ENCODE results near the gene SIKE1.

DNA sequence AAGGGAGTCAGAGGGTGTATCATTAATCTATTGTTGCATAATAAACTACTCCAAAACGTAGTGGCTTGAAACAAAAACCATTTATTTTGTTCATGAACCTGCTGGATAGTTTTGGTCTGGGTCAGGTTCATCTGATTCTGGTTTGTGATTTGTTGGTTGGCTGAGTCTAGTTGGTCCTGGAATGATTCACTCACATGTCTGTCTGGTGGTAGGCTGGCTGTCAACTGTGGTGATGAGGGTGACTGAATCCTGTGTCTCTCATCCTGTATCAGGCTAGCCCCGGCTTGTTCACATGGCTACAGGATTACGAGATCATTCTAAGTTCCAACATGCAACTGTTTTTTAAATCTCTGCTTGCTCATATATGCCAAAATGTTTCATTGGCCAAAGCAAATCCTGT, 22.5 kb upstream of the SIKE1 start:
- TF ChIP-seq ZNF70 (CRISPR knock-in tag; IDR thresholded peaks at IDR 0.05) (no peak), ZFP3 (CRISPR knock-in tag; IDR thresholded peaks at IDR 0.05) (no peak), ESRRG (CRISPR knock-in tag; IDR thresholded peaks at IDR 0.05) (no peak), PATZ1 (CRISPR knock-in tag; IDR thresholded peaks at IDR 0.05; ENCODE audit: borderline replicate concordance) (no peak), POU6F1 (CRISPR knock-in tag; IDR thresholded peaks at IDR 0.05; ENCODE audit: borderline replicate concordance, low read depth) (no peak), ARNTL (CRISPR knock-in tag; IDR thresholded peaks at IDR 0.05; ENCODE audit: borderline replicate concordance, low read depth) (no peak), RARB (CRISPR knock-in tag; IDR thresholded peaks at IDR 0.05) (no peak), ZNF8 (CRISPR knock-in tag; IDR thresholded peaks at IDR 0.05) (no peak), ZC3H10 (CRISPR knock-in tag; IDR thresholded peaks at IDR 0.05) (no peak), SNAI2 (CRISPR knock-in tag; IDR thresholded peaks at IDR 0.05) (no peak), ZFP30 (CRISPR knock-in tag; IDR thresholded peaks at IDR 0.05) (no peak), GLIS3 (CRISPR knock-in tag; IDR thresholded peaks at IDR 0.05) (no peak), BACH2 (CRISPR knock-in tag; IDR thresholded peaks at IDR 0.05; ENCODE audit: borderline replicate concordance) (no peak)
